CD4-positive, alpha-beta T cell (primary cell): ENCODE results near the gene SLC50A1. TPM values are rescaled to one million over a fixed set of nuclear protein-coding genes. Genes with fewer than 3 reads are reported as not detected.
"Not testable (repeated sequence)": the region's sequence is repeated elsewhere in the genome, so short reads cannot be mapped to it uniquely, and the experiment has no call there.

Experiments used
- ATAC-seq: fragments of 200-7000 bp; cut with Tn5 transposase; one replicate; pipeline ENCODE4 v1.10.0; 2022; ENCODE audit warnings: mild to moderate bottlenecking; ENCODE audit not compliant: poor library complexity
- CTCF ChIA-PET: fragments of 350-600 bp; sonication (Branson Sonifier 250); formaldehyde crosslinking; loops from one replicate; lab custom pipeline; 2021; ENCODE audit warnings: antibody characterized with exemption, inconsistent platforms; lab: Charles Lee
- POLR2A ChIA-PET: fragments of 350-600 bp; sonication (Branson Sonifier 250); formaldehyde crosslinking; loops from one replicate; lab custom pipeline; 2021; ENCODE audit warnings: antibody characterized with exemption, inconsistent platforms; lab: Charles Lee
- DNase-seq, 14 experiments: peaks; one replicate each; pipeline ENCODE4 v3.0.0-alpha.2; 2013 to 2020; ENCODE audit warnings: mixed read lengths in 2 of 14
- H3K27ac ChIP-seq, 2 donors: one replicate each; pipeline versions ENCODE4 v1.5.1 to v1.7.0; 2013; ENCODE audit warnings: low read length in 2 of 2, low read depth in 1 of 2, mild to moderate bottlenecking in 1 of 2
- H3K27me3 ChIP-seq, 2 experiments: 1 replicate in 1 of 2; 2 replicates in 1 of 2; pipeline versions ENCODE4 v1.6.1 to v1.7.0; 2013; ENCODE audit warnings: low read length in 2 of 2, control low read depth in 1 of 2, mild to moderate bottlenecking in 1 of 2, moderate library complexity in 1 of 2; ENCODE audit not compliant: insufficient read depth in 2 of 2, control insufficient read depth in 1 of 2
- H3K36me3 ChIP-seq: one replicate; pipeline ENCODE4 v1.6.1; 2013; ENCODE audit warnings: low read length, control low read depth; ENCODE audit not compliant: insufficient read depth
- H3K4me1 ChIP-seq: one replicate; pipeline ENCODE4 v1.6.1; 2013; ENCODE audit warnings: low read length, control low read depth; ENCODE audit not compliant: insufficient read depth
- H3K4me3 ChIP-seq: one replicate; pipeline ENCODE4 v1.5.1; 2013; ENCODE audit warnings: mild to moderate bottlenecking, low read length, moderate library complexity
- H3K9me3 ChIP-seq, 2 experiments: 1 replicate in 1 of 2; 2 replicates in 1 of 2; pipeline versions ENCODE4 v1.6.1 to v1.7.0; 2013; ENCODE audit warnings: low read length in 2 of 2, mild to moderate bottlenecking in 2 of 2, control low read depth in 1 of 2, moderate library complexity in 1 of 2; ENCODE audit not compliant: control insufficient read depth in 1 of 2, insufficient read depth in 1 of 2
- H3K27ac Mint-ChIP-seq: one replicate; pipeline ENCODE4 v1.8.0; 2020; ENCODE audit warnings: mixed read lengths
- H3K27me3 Mint-ChIP-seq: one replicate; pipeline ENCODE4 v1.8.0; 2021; ENCODE audit warnings: mixed read lengths
- H3K36me3 Mint-ChIP-seq: one replicate; pipeline ENCODE4 v1.8.0; 2021; ENCODE audit warnings: low read depth, mixed read lengths
- H3K4me1 Mint-ChIP-seq: one replicate; pipeline ENCODE4 v1.8.0; 2021; ENCODE audit warnings: low read depth, mixed read lengths
- H3K4me3 Mint-ChIP-seq: one replicate; pipeline ENCODE4 v1.8.0; 2020; ENCODE audit warnings: mild to moderate bottlenecking, mixed read lengths
- H3K9me3 Mint-ChIP-seq: one replicate; pipeline ENCODE4 v1.8.0; 2020; ENCODE audit warnings: mixed read lengths
- intact Hi-C, 2 experiments: fragments of 100-400 bp; cut with DNase I in 1 of 2; cut with micrococcal nuclease in 1 of 2; formaldehyde crosslinking; loops; one replicate each; pipeline versions ENCODE4 v1.15.1 to v1.9.0; 2023 to 2025; cut with DNase I, micrococcal nuclease
- total RNA-seq, 174 experiments: library from RNA in 2 of 174; stranded (reverse) in 2 of 174; gene quantifications; one replicate each; pipeline ENCODE4 v1.2.3 and lab custom pipeline; 2021 to 2026
- TF ChIP-seq, protein P1 (sequence below): fragments of 200-600 bp; IDR thresholded peaks from one replicate; pipeline ENCODE4 v1.8.0; 2022; ENCODE audit warnings: antibody characterized with exemption, mild to moderate bottlenecking

SLC50A1 gene
- total RNA-seq, 2 experiments from 2014 or later: 10.2 to 12.5 TPM

DNA sequence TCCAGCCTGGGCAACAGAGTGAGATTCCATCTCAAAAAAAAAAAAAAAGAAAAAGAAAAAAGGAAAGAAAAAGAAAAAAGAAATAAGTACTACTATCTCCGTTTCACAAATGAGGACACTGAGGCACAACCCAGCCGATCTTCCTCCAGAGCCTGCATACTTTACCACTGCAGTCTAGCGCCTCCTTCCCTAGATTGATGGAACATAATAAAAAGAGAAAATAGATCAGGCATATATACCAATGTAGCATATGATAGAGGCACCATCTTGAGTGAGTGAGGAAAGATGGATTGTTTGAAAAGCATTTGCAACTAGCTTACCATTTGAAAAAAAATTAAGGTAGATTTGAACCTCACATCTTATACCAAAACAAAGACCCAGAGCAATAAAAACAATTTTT is 9.8 kb downstream of the SLC50A1 start:
- H3K27me3 ChIP-seq: no peaks in the 10 kb centered on the region
- ChIA-PET CTCF (no interaction called here), POLR2A (no interaction called here)
- intact Hi-C loops: no loop called here
- H3K4me1 ChIP-seq: peaks cover 2% of the 10 kb centered on the region
- peaks cover 2% of the 10 kb centered on the region for H3K4me1 Mint-ChIP-seq
- H3K27me3 Mint-ChIP-seq: peaks cover 21% of the 10 kb centered on the region
- no peak for DNase-seq
- no peak overlapping the region for H3K4me3 ChIP-seq
- no peaks in the 10 kb centered on the region for H3K9me3 Mint-ChIP-seq
- H3K27ac ChIP-seq: no peak overlapping the region
- H3K4me3 Mint-ChIP-seq: no peak overlapping the region
- H3K36me3 ChIP-seq: no peaks in the 10 kb centered on the region
- TF ChIP-seq, protein P1, sequence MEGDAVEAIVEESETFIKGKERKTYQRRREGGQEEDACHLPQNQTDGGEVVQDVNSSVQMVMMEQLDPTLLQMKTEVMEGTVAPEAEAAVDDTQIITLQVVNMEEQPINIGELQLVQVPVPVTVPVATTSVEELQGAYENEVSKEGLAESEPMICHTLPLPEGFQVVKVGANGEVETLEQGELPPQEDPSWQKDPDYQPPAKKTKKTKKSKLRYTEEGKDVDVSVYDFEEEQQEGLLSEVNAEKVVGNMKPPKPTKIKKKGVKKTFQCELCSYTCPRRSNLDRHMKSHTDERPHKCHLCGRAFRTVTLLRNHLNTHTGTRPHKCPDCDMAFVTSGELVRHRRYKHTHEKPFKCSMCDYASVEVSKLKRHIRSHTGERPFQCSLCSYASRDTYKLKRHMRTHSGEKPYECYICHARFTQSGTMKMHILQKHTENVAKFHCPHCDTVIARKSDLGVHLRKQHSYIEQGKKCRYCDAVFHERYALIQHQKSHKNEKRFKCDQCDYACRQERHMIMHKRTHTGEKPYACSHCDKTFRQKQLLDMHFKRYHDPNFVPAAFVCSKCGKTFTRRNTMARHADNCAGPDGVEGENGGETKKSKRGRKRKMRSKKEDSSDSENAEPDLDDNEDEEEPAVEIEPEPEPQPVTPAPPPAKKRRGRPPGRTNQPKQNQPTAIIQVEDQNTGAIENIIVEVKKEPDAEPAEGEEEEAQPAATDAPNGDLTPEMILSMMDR: no peak
- no peak overlapping the region for H3K27ac Mint-ChIP-seq
- ATAC-seq: no peak
- no peaks in the 10 kb centered on the region for H3K9me3 ChIP-seq
- H3K36me3 Mint-ChIP-seq: peaks cover under 1% of the 10 kb centered on the region

DNA sequence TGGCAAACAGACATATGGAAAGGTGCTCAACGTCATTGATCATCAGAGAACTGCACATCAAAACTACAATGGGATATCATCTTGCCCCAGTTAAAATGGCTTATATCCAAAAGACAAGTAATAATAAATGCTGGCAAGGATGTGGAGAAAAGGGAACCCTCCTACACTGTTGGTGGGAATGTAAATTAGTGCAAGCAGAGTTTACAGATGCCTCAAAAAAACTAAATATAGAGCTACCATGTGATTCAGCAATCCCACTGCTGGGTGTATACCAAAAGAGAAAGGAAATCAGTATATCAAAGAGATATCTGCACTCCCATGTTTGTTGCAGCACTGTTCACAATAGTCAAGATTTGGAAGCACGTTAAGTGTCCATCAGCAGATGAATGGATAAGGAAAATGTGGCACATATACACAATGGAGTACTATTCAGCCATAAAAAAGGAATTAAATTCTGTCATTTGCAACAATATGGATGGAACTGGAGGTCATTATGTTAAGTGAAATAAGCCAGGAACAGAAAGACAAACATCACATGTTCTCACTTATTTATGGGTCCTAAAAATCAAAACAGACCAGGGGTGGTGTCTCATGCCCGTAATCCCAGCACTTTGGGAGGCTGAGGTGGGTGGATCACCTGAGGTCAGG is 20.5 kb downstream of the SLC50A1 start:
- H3K9me3 Mint-ChIP-seq, CTCF ChIA-PET, H3K27me3 Mint-ChIP-seq, H3K27ac ChIP-seq, H3K4me1 ChIP-seq, H3K36me3 ChIP-seq, H3K36me3 Mint-ChIP-seq, H3K27me3 ChIP-seq, ATAC-seq, H3K4me3 ChIP-seq, H3K27ac Mint-ChIP-seq, POLR2A ChIA-PET, H3K4me1 Mint-ChIP-seq, H3K4me3 Mint-ChIP-seq, DNase-seq, H3K9me3 ChIP-seq: not testable (repeated sequence)
- intact Hi-C loops: loop anchor here in 1 of 2 experiments (10.0 kb wide), 1 partner anchor 121 kb away; the partner anchor contains the start of genes DCST1 and DCST2

DNA sequence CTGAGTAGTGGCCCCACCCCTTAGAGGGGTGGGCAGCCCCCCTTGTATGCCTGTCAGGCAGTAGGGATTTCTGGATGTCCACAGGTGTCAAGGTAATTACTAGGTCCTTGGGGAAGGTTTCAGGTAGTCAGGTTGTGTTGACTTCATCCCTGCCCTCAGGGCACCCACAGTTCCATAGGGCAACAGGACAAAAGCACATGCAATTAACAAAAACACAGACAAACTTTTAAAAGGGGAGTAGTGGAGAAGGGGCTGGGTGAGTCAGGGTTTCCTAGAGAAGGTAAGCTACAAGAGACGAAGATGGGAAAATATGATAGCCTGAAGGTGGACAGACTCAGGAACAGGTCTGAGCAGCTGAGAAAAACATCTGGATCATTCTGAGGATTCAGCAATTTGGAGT is 23.3 kb downstream of the SLC50A1 start:
- intact Hi-C loops: loop anchor here in 1 of 2 experiments (10.0 kb wide), 1 partner anchor 124 kb away; the partner anchor contains the start of genes DCST1 and DCST2
- H3K4me3 Mint-ChIP-seq: no peak overlapping the region
- no peaks in the 10 kb centered on the region for H3K9me3 Mint-ChIP-seq
- ChIA-PET POLR2A (no interaction called here), CTCF (no interaction called here)
- no peaks in the 10 kb centered on the region for H3K4me1 Mint-ChIP-seq
- no peak for DNase-seq
- H3K27me3 ChIP-seq: no peaks in the 10 kb centered on the region
- no peak overlapping the region for H3K27ac ChIP-seq
- no peak for ATAC-seq
- H3K36me3 Mint-ChIP-seq: no peaks in the 10 kb centered on the region
- no peaks in the 10 kb centered on the region for H3K27me3 Mint-ChIP-seq
- TF ChIP-seq, protein P1: no peak
- H3K4me3 ChIP-seq: no peak overlapping the region
- H3K36me3 ChIP-seq: no peaks in the 10 kb centered on the region
- H3K9me3 ChIP-seq: no peaks in the 10 kb centered on the region
- H3K27ac Mint-ChIP-seq: no peak overlapping the region
- no peaks in the 10 kb centered on the region for H3K4me1 ChIP-seq

DNA sequence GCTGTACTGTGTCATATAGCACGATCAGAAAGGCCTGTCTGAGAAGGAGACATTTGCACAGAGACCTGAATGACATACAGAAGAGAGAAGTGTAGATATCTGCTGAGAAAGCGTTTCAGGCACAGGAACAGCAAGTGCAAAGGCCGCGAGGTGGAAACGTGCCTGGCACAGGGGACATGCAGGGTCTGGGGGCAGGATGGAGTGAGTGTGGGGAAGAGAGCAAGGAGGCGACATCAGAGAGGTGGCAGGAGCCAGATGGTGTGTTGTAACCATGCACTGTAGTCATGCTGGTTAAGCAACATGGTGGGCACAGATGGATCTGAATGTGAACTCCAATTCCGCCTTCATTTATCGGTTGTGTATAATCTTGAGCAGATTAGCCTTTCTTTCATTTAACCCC is 24.5 kb downstream of the SLC50A1 start:
- no peaks in the 10 kb centered on the region for H3K9me3 Mint-ChIP-seq
- ATAC-seq (no peak), DNase-seq (no peak)
- TF ChIP-seq, protein P1: no peak
- no peak overlapping the region for H3K4me3 Mint-ChIP-seq
- no peaks in the 10 kb centered on the region for H3K36me3 Mint-ChIP-seq
- ChIA-PET CTCF (no interaction called here), POLR2A (no interaction called here)
- no peak overlapping the region for H3K27ac Mint-ChIP-seq
- no peaks in the 10 kb centered on the region for H3K36me3 ChIP-seq
- H3K27me3 Mint-ChIP-seq: no peaks in the 10 kb centered on the region
- H3K4me1 Mint-ChIP-seq: no peaks in the 10 kb centered on the region
- H3K4me3 ChIP-seq: no peak overlapping the region
- H3K9me3 ChIP-seq: no peaks in the 10 kb centered on the region
- intact Hi-C loops: no loop called here
- no peaks in the 10 kb centered on the region for H3K27me3 ChIP-seq
- no peak overlapping the region for H3K27ac ChIP-seq
- no peaks in the 10 kb centered on the region for H3K4me1 ChIP-seq

GRCh38 chr1:155162631-155163030 is 27.0 kb downstream of the SLC50A1 start:
- POLR2A ChIA-PET, H3K27ac Mint-ChIP-seq, ATAC-seq, H3K27me3 ChIP-seq, H3K9me3 ChIP-seq, DNase-seq, H3K4me3 Mint-ChIP-seq, H3K36me3 Mint-ChIP-seq, H3K27me3 Mint-ChIP-seq, H3K4me3 ChIP-seq, H3K36me3 ChIP-seq, H3K4me1 Mint-ChIP-seq, intact Hi-C loops, H3K9me3 Mint-ChIP-seq, H3K27ac ChIP-seq: not testable (repeated sequence)
- CTCF ChIA-PET: interaction anchor here (1.6 kb wide), 1 partner anchor 9 kb away, joined by 3 read pairs; no protein-coding TSS in a partner anchor
- peaks cover 10% of the 10 kb centered on the region for H3K4me1 ChIP-seq
